Middle frontal gyrus (tissue), 1 donor: ENCODE data around the gene DIAPH2.
"Not testable (repeated sequence)": the region's sequence is repeated elsewhere in the genome, so short reads cannot be mapped to it uniquely, and the experiment has no call there.

Source experiments
- DNase-seq: peaks from one replicate; pipeline ENCODE4 v3.0.0-alpha.2; 2015; ENCODE audit warnings: low spot score; ENCODE audit errors: extremely low spot score

The DIAPH2 gene

GRCh38 chrX:97372001-97372766 lies 687.5 kb downstream of the DIAPH2 start:
- no peak for DNase-seq

DNA sequence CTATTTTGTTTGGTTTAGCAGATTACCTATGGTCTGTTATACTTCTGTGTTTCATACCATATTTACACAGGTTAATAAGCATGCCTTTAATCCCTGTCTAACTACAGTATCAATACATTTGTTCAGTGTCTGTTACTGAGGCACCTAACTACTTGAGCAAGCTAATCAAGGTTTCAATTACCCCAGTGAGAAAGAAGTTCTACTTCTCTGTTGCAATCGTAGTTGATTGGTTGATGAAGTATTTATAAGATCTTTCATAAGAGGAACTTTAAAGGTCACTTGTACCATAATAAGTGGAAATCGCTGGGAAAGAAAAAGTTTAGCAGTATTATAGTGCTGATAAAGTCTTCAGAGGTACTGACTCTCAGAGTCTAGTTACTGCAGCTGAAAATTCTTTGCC lies 689.6 kb downstream of the DIAPH2 start:
- DNase-seq, result no peak

DNA sequence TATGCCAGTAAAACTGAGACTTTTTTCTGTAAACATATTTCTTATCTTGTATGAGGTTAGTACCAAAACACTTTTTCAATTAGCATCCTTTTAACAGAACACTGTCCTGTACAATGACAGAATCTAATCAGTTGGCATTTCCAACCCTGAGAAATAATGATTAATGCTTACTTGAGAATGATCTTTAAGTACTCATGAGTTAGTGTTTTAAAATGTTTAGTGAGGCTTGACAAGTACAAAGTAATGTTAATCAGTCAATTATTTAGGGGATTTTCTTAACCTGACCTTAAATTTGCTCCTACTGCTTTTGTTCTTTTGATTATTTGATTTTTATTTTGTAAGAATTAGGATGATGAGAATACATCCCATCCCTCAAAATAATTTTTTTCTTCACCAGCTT lies 695.6 kb downstream of the DIAPH2 start:
- no peak for DNase-seq

- DNase-seq, result no peak
Measured at GRCh38 chrX:97384685-97385084, 700.0 kb downstream of the DIAPH2 start.

DNA sequence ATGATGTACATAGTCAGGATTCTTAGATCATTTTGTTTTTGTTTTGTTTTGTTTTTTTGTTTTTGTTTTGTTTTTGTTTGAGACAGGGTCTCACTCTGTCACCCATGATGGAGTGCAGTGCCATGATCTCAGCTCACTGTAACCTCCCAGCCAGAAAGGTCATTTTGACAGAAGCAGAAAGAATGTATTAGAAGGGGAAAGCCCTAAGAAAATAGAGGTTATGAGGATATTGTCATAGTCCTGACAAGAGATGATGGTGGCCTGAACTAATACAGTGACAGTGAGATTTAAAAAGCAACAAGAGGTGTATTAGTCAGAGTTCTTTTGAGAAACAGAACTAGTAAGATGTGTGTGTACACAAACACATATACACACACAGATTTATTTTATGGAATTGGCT lies 702.4 kb downstream of the DIAPH2 start:
- no peak for DNase-seq

- DNase-seq, result no peak
Measured at GRCh38 chrX:97389761-97390192, 705.1 kb downstream of the DIAPH2 start.

DNA sequence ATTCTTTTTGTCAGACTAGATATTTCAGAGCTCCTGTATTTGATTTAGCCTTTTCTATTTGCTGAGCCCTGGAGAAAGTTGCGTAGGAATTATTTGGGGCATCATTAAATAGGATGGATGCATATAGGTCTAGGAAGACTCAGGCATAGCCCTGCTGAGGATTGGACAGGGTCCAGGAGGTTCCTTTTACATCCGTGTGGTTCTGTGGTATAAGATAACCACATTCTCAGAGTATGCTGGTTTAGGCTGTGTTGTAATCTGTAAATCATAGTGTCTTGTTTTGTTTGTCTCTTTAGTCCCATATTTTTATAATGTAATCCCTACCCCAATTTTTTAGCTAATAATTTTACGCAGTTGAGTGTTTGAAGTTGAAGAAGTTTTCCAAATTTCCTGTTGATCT lies 712.7 kb downstream of the DIAPH2 start:
- no peak for DNase-seq

DNA sequence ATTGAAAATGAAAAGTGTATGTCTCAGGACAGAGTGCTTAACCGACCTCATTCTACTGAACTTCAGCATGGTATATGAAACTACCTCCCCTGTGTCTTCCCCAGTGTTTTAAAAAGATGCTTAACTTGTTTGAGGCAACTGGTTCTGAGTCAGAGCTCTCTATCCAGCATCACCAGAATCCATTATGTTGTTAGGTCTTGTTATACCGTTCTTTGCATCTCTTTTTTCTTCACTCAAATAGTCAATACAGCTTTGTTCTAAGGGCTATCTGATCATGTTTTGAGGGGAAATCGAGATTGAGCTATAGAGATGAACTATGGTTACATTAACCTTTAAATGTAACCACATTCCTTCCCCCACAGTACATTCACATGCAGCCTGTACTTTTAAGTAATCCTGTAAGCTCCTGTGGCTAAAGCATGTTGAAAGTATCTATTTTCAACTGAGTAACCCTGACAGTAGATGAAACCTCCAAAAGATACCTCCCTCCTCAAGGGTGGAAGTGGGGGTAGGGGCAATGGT lies 713.4 kb downstream of the DIAPH2 start:
- no peak for DNase-seq

DNA sequence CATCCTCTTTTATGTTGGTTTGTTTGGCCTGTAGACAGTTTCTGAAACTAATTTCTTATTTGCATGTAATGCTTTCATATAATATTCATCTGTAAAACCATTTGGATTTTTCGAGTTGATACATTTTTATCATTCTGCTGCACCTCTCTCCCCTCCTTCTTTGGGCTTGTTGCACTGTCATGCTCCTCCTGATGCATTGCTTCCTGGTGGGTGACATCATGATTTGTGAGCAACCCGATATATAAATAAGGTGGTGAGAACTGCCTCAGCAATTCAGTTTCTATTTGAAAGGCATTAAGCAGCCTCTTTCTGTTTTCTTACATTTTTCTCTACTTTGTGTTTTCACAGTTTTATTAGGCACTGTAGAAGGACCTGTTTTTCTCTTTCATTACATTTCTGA lies 714.8 kb downstream of the DIAPH2 start:
- no peak for DNase-seq

GRCh38 chrX:97400492-97400891 lies 715.9 kb downstream of the DIAPH2 start:
- no peak for DNase-seq

- DNase-seq, result no peak
Measured at GRCh38 chrX:97401154-97401553, 716.5 kb downstream of the DIAPH2 start.

DNA sequence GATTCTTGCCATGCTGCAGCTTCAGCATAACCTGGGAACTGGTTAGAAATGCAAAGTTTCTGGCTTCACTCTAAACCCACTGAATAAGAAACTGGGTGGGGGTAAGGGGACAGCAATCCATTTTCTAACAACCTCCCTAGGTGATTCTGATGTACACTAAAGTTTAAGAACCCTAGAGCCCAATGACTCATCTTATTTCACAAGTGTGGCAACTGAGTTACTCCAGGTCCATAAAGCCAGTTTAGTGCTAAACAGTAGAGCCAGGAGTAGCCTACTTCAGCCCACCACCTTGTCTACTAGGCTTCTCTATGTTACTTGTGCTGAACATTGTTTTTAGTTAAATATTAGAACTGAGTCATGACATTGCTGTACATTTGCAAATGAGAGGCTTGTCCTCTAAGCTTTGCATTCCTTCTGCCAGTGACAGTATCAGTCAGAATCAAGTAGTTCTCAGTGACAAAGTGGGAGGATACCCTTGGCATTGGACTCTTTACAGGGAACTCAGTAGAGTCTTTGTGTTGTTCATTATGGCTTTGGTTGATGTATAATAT lies 717.0 kb downstream of the DIAPH2 start:
- no peak for DNase-seq

DNA sequence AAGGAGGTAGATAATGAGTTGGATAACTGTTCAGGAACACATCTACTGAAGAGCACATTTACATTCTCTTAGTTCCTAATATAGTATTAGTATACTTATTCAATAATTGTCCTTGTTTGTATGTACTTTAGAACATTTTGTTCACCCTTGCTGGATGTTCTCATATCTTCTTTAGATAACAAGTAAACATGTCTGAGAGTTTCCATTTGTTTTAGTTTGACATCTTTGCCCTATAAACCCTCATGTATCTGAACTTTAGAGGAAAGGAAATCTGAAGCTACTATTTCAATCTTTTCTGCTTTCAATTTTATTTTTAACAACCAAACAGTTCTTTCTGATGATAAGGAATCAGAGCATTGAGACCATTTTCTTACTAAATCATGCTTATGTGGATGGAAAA lies 717.7 kb downstream of the DIAPH2 start:
- DNase-seq, result no peak

- no peak for DNase-seq
Measured at GRCh38 chrX:97402903-97403302, 718.3 kb downstream of the DIAPH2 start.

GRCh38 chrX:97405031-97405660 lies 720.5 kb downstream of the DIAPH2 start:
- no peak for DNase-seq

GRCh38 chrX:97409632-97410415 lies 725.2 kb downstream of the DIAPH2 start:
- DNase-seq, result not testable (repeated sequence)

DNA sequence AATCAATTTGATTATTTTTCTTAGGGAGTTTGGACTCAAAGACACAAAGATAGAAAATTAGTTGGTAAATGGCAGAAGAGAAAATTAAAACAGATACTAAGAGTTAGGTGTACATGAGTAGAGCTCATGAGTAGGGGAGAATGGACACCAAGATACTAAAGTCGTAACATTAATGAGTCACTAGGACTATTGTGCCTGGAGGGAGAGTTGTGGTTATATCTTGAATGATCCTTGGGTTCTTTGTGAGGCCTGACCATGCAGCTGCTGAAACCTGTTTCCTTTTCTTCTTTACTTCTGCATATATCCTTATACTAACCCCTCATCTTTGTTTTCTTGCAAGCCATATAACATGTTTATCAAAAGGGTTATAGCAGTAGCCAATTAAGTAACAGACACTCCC lies 731.8 kb downstream of the DIAPH2 start:
- DNase-seq, result no peak

GRCh38 chrX:97429101-97429500 lies 744.5 kb downstream of the DIAPH2 start:
- no peak for DNase-seq

- no peak for DNase-seq
Measured at GRCh38 chrX:97431281-97431680, 746.6 kb downstream of the DIAPH2 start.

DNA sequence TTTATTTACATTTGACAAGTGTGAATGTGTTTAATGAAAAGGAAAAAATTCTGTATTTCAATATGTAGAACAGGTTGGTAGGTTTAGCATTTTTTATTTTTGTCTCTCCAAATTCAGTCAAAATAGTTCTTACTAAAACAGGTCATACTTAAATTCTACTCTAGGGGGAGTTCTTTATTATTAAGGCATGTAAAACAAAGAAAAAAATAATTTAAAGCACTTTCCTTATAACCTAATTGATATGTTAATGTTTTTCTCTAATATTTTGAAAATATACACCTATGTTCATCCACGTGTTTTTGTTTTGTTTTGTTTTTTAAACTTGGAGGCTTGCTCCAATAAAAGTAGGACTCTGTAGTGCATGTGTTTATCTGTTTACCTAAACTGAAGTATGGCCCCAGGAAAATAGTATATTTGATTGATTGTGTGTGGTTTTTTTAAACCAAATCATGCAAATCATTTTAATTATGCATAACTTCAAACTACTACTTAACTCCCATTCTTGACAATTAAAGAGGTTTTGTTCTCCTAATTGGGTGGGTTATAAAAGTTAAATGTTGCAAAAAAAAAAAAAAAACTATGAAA lies 761.7 kb downstream of the DIAPH2 start:
- DNase-seq, result no peak

DNA sequence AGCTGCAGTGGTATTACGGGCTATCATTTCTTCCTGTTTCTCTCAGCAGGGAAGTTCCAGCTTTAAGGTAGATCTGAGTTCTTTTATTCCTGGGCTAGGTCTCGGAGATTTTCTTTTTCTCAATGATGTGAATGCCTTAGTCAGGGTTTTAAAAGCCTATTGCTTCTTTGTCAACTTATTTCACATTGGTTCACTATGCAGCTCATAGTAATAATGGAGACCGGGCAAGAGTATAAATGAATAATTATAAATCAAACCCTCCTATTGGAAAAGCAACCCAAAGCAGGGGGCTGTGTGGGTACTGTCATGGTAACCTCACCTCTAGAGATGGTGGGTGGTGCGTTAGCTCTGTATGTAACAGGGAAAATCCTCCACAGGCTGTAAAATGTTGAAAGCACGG lies 762.7 kb downstream of the DIAPH2 start:
- no peak for DNase-seq
